DMS114 treated with DMSO at 0.1 percent for 48 hours (cell line): Measurements from ENCODE around the gene INPP5D.
"Not testable (repeated sequence)": the region's sequence is repeated elsewhere in the genome, so short reads cannot be mapped to it uniquely, and the experiment has no call there.

Source experiments
- DNase-seq: peaks from one replicate; lab custom pipeline; 2025; ENCODE audit not compliant: unreplicated experiment; lab: John Stamatoyannopoulos, UW

The INPP5D gene

DNA sequence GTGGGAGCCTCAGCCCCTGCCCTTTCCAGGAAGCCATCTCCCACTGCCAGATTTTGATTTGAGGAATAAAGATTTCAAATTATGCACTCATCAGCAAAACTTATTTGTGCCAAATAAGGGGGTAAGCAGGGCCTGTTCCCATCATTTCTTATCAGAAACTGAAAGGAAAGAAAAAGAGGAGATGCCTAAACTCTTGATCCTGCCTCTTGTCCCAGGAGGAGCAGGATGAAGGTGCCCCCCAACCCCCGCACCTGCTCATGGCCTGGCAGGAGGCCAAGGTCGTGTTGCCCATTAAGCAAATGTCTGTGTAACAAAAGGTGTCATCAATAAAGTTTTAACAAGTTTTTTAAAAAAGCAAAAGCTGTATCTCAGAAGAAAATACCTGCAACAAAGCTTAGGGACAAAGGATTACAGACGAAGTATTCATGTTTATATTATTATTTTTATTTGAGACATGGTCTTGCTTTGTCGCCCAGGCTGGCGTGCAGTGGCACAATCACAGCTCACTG lies 80.0 kb downstream of the INPP5D start:
- DNase-seq: no peak

GRCh38 chr2:233140978-233141377 lies 80.8 kb downstream of the INPP5D start:
- no peak for DNase-seq

GRCh38 chr2:233141901-233142300 lies 81.8 kb downstream of the INPP5D start:
- DNase-seq: no peak

- DNase-seq: no peak
Observed at GRCh38 chr2:233142355-233142897, 82.3 kb downstream of the INPP5D start.

DNA sequence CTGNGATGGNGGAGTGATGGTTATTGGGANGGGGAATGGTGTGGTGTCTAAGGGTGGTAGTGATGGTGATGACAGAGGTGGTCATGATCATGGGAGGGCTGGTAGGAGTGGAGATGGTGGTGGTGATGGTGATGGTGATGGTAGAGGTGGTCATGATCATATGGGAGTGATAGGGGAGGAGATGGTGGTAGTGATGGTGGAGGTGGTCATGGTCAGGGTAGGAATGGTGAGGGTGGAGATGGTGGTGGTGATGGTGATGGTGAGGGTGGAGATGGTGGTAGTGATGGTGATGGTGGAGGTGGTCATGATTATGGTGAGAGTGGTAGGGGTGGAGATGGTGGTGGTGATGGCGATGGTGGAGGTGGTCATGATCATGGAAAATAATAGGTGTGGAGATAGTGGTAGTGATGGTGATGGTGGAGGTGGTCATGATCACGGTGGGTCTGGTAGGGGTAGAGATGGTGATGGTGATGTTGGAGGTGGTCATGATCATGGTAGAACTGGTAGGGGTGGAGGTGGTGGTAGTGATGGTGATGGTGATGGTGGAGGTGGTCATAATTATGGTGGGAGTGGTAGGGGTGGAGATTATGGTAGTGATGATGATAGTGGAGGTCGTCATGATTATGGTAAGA lies 83.7 kb downstream of the INPP5D start:
- DNase-seq: no peak

GRCh38 chr2:233145726-233146125 lies 85.6 kb downstream of the INPP5D start:
- DNase-seq: no peak

- no peak for DNase-seq
Observed at GRCh38 chr2:233146194-233146593, 86.1 kb downstream of the INPP5D start.

GRCh38 chr2:233147136-233147828 lies 87.1 kb downstream of the INPP5D start:
- DNase-seq: no peak

- DNase-seq: no peak
Observed at GRCh38 chr2:233147829-233148167, 87.7 kb downstream of the INPP5D start.

GRCh38 chr2:233148354-233148753 lies 88.2 kb downstream of the INPP5D start:
- DNase-seq: no peak

DNA sequence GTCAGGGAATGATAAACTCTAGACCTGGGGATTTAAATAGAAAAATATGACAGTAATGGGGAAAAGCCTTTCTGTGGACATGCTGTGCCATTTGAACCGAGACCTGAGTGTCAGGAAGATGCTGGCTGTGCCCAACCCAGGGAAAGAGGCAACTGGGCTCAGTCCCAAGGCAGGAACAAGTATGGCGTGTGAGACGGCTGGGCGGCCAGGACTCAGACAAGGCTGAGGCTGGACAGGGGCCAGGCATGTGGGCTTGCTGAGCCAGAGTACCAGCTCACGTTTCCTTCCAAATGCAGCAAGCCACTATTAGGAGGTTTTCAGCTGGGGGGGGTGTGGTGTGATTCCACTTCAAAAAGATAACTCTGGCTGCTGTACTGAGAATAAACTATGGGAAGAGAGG lies 92.4 kb downstream of the INPP5D start:
- no peak for DNase-seq

DNA sequence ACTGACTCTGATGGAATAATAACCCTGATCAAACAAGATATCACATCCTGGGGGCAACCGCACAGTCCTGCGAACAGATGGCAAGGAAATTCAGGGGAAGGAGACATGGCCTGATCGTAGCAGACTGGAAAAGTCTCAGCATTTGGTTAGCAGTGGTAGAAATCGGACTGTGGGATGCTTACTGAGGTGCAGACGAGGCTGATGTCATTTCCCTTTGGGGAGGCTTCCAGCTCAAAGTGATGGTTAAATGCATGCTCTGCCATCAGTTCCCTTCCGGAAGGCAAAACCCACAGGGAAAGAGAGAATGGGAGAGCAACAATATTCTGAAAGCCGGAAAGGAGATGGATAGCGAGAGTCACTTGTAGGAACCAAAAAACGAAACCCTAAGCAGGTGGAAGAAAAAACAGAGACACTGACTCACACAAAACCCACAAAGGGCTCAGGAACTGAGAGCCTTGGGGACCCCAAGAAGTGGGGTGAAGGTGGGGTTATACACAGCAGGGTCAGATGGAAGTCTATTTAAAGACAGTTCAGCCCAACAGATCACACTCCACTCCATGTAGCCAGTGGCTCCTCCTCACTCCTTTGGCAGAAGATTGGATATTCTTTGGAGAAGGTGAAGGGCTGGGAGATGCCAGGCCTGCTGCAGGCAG lies 93.1 kb downstream of the INPP5D start:
- DNase-seq: no peak

- DNase-seq: no peak
Observed at GRCh38 chr2:233156001-233156400, 95.9 kb downstream of the INPP5D start.

- not testable (repeated sequence) for DNase-seq
Observed at GRCh38 chr2:233156461-233156860, 96.3 kb downstream of the INPP5D start.

DNA sequence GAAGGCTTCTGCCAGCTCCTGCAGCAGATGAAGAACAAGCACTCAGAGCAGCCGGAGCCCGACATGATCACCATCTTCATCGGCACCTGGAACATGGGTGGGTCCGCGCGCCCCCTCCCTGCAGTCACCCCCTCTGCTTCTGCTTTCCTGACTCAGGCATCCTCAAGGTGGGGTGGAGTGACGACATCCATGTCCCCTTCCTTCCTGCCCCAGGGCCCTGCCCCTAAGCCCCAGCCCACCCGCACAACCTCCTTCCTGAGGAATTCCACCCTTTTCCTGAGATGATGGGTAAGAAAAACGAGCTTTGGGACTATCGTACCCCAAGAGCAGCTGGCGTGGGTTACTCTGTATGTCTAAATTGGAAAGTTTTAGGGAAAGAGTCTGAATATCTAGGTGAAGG lies 101.6 kb downstream of the INPP5D start:
- DNase-seq: no peak

GRCh38 chr2:233162770-233163169 lies 102.6 kb downstream of the INPP5D start:
- DNase-seq: no peak

DNA sequence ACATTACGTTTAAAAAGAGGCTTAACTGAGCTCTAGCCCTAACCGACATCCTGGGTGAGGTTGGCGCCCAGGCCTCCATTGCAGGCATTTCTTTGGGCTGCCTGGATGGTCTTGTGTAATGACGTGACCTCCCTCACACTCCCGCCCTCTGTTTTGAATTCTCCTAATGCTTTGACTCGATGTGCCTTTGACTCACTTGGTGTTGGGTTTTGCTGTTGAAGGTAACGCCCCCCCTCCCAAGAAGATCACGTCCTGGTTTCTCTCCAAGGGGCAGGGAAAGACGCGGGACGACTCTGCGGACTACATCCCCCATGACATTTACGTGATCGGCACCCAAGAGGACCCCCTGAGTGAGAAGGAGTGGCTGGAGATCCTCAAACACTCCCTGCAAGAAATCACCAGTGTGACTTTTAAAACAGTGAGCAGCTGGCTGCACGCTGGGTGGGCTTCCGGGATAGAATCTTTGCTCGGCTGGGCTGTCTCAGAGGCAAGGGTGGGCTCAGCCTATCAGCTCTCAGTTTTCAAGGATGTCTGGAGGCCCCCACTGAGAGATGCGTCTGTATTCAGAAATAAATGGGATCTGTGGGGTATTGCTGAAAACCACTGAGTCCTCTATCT lies 103.5 kb downstream of the INPP5D start:
- no peak for DNase-seq

DNA sequence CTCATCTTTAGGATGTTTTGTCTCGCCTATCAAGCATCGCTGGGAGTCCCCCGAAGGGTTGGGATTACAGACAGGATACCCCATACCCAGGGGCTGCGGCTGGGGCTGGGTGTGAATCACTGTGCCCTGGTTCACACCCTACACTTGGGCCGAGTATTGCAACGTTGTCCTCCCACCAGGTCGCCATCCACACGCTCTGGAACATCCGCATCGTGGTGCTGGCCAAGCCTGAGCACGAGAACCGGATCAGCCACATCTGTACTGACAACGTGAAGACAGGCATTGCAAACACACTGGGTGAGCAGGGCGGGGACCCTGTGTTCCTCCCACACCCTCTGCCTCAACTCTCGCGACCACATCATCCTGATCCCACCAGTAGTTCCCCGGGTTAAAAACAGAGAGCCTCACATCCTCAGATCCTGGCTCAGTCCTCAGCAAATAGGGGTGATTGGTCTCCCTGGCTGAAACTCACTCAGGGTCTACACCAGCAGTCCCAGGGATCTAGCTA lies 104.0 kb downstream of the INPP5D start:
- no peak for DNase-seq

DNA sequence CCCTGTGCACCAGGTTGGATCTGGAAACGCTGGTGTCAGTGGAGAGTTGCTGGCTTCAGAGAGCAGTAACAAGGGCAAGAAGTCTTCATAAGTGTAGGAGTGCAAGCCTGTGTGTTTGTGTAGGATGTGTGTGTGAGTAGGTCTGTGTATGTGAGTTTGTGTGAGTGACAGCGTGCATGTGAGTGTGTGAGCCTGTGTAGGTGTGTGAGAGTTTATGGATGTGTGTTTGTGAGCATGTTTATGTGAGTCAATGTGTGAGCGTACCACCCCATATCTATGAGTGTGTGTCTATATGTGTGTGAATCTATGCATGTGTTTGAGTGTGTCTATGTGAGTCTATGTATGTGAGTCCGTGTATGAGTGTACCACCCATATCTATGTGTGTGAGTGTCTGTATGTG lies 104.8 kb downstream of the INPP5D start:
- no peak for DNase-seq

GRCh38 chr2:233165543-233165894 lies 105.4 kb downstream of the INPP5D start:
- DNase-seq: no peak

- no peak for DNase-seq
Observed at GRCh38 chr2:233165895-233166661, 105.9 kb downstream of the INPP5D start.
